Astrocyte of the hippocampus (primary cell): Measurements from ENCODE around the gene ABHD16A.
"Not testable (repeated sequence)": the region's sequence is repeated elsewhere in the genome, so short reads cannot be mapped to it uniquely, and the experiment has no call there.

Source experiments
- DNase-seq: peaks from one replicate; pipeline ENCODE4 v3.0.0; 2011; ENCODE audit warnings: low read depth, low spot score

ABHD16A gene

GRCh38 chr6:31715022-31715958, 12.2 kb upstream of the ABHD16A start, which contains the start of gene LY6G6D:
Gene LY6G6D, plus strand, starts transcription at chr6:31715348. Its CDS starts 8 bp downstream, at chr6:31715356.
- DNase-seq: no peak

GRCh38 chr6:31713991-31714684, 11.0 kb upstream of the ABHD16A start:
- no peak for DNase-seq

GRCh38 chr6:31713465-31713864, 10.3 kb upstream of the ABHD16A start:
- DNase-seq: no peak

- DNase-seq: no peak
Observed at GRCh38 chr6:31712296-31712695, 9.2 kb upstream of the ABHD16A start.

GRCh38 chr6:31711233-31711632, 8.1 kb upstream of the ABHD16A start:
- DNase-seq: no peak

DNA sequence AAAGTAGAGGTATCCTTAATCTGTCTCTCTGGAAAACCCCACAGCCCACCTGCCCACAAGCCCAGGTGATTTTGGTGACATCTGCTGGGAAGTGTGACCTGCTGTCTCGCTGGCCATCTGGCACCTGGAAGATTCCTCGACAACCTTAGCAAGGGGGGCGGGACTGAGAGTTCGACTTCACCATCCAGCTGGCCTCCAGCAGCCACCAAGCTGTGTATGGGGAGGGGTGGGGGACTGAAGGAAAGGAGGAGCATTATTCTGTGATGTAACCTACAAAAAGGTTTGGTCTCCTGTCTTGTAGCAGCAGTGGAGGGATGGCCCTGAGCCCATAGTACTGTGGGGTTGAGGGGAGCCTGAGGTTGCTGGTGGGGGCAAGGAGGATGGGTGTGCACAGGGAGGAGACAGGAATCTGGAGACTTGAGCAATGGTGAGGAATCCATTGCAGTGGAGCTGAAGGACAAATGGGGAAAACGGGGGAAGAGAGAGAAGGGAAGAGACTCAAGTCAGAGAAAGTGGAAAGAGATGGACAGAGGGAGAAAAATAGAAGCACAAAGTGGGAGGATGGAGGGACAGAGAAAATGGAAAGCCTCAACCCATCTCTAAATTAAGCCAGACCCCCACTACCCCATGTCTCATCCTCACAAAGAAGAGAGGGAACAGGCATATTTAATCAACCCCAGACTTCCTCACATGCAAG, 7.5 kb upstream of the ABHD16A start:
- no peak for DNase-seq

DNA sequence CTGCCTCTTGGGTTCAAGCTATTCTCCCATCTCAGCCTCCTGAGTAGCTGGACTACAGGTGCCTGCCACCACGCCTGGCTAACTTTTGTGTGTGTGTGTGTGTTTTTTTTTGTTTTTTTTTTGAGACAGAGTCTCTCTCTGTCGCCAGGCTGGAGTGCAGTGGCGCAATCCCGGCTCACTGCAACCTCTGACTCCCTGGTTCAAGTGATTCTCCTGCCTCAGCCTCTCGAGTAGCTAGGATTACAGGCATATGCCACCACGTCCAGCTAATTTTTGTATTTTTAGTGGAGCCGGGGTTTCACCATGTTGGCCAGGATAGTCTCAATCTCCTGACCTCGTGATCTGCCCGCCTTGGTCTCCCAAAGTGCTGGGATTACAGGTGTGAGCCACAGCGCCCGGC, 6.0 kb upstream of the ABHD16A start:
- DNase-seq: not testable (repeated sequence)

DNA sequence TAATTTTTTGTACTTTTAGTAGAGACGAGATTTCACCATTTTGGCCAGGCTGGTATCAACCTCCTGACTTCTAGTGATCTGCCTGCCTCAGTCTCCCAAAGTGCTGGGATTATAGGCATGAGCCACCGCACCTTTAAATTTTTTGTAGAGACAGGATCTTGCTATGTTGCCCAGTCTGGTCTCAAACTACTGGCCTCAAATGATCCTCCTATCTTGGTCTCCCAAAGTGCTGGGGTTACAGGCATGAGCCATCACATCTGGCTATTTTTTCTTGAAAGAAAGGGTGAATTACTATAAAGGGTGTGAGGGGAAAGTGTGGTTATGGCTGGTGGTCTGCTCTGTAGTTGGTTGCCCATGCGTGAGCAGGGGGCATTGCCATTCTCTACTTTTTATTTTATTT, 5.1 kb upstream of the ABHD16A start:
- no peak for DNase-seq

DNA sequence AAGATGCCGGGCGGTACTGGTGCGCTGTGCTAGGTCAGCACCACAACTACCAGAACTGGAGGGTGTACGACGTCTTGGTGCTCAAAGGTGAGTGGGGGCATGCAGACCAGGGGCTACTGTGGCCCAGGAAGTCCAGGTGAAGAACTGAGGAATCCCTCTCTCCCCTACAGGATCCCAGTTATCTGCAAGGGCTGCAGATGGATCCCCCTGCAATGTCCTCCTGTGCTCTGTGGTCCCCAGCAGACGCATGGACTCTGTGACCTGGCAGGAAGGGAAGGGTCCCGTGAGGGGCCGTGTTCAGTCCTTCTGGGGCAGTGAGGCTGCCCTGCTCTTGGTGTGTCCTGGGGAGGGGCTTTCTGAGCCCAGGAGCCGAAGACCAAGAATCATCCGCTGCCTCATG, 4.6 kb upstream of the ABHD16A start:
- DNase-seq: no peak

- DNase-seq: no peak
Observed at GRCh38 chr6:31706599-31706998, 3.5 kb upstream of the ABHD16A start, which contains the start of gene LY6G6F. Gene LY6G6F, plus strand, starts transcription at chr6:31706866. Its CDS starts 41 bp downstream, at chr6:31706907.

DNA sequence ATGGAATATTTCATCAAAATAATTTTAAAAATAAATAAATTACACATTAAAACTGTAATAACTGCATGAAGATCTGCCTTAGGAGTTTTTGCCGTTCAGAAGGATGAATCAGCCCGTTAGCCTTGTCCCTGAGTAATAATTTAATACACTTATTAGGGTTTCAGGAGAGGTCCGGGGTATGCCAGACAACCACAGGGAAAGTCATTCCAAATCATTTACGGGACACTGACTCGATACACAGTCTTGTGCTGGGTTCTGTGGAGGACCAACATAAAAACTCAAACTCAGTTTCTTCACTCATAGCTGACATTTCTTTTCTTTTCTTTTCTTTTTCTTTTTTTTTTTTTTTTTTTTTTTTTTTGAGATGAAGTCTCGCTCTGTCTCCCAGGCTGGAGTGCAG, 2.8 kb upstream of the ABHD16A start:
- no peak for DNase-seq

DNA sequence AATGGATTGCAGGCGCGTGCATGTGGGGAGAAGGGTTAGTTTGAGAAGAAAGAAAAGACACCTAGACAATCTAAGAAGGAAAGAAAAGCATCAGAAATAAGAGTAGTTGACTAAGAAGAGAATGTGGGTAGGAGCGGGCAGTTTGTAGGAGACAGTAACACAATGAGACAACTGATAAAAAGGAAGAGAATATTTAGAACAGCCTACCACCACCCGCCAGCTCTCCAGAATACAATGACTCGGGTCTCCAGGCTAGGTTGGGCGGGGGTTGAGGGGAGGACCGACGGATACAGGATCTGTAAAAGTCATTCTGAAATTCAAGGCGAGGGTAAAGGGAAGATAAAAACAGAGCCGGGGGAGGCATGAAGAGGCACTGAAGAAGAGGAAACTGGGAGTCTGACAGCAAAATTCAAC, 712 bp downstream of the ABHD16A start:
- no peak for DNase-seq

- peak; percentile 41 for DNase-seq
Observed at GRCh38 chr6:31701666-31702404, 1.3 kb downstream of the ABHD16A start.

GRCh38 chr6:31700740-31701401, 2.3 kb downstream of the ABHD16A start:
- no peak for DNase-seq

GRCh38 chr6:31697555-31697954, 5.6 kb downstream of the ABHD16A start:
- no peak for DNase-seq

GRCh38 chr6:31693535-31693934, 9.6 kb downstream of the ABHD16A start:
- DNase-seq: no peak

- no peak for DNase-seq
Observed at GRCh38 chr6:31692886-31693285, 10.2 kb downstream of the ABHD16A start.

DNA sequence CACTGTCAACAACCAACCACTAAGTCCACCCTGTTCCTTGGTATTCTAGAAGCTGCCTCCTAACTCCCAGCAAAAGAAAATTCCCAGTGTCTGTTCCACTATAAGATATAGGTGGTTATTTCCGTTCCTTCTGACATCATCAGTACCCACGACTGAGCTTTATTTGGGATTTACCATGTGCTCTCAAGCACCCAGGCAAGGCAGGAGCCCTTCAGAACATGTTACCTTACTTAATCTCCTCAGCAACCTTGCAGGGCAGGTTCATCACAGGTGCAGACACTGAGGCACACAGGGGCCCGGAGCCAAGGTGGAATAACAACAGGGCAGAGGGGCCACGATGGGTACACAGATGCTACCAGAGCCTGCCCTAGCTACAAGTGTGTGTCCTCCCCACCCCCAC, 10.8 kb downstream of the ABHD16A start:
- no peak for DNase-seq

- no peak for DNase-seq
Observed at GRCh38 chr6:31691564-31692108, 11.5 kb downstream of the ABHD16A start.

DNA sequence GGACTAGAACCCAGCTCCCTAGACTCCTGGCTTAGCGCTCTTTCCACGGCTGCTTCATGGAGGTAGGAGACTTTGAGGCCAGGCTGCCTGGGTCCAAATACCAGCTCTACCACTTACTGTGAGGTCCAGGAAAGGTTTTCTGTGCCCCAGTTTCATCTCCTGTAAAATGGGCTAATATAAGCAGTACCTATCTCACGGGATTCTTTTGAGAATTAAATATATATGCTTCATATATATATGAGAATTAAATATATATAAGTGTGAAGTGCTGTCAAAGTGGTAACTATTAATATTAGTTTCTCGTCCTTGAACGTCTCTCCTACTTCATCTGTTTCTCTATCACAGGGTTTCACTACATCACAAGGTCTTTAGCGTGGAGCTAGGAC, 12.1 kb downstream of the ABHD16A start:
- DNase-seq: no peak
